ENCODE measurements around the gene UIMC1. TPM values are rescaled to one million over a fixed set of nuclear protein-coding genes. Genes with fewer than 3 reads are reported as not detected.

The UIMC1 gene
- polyA plus RNA-seq, 1 of the 3 experiments (the other 2 are of a cell fraction), result 19.9 TPM

DNA sequence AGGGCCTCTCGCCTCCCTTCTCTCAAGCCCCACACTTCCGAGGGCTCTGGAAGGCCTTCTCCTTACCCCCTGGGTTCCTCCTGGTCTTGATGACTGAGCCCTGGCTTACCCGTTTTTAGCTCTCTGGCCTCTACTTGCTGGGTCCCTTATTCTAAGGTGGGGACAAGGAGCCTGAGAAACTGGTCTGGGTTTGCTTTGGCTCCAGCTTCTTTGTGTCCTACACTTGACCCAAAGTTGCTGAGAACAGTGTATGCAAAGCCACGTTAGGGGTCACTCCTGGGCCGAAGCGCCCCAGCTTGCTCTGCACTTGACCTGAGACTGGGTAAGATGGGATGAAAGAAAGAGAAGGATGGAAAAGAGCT lies 16.7 kb upstream of the UIMC1 start:
- H3F3A ChIP-seq (replicated peaks; ENCODE audit: insufficient read depth), result peaks cover 10% of the 10 kb centered on the region
- no peaks in the 10 kb centered on the region for H4K20me1 ChIP-seq (ENCODE audit: insufficient read depth)
- peaks cover 0 to 5% of the 10 kb centered on the region in 2 experiments; a peak in 1 of 4 replicates for H3K4me1 ChIP-seq (ENCODE audit: control insufficient read depth in 1 of 2, insufficient read depth in 2 of 2, low read depth in 1 of 2, low read length in 1 of 2)
- peak overlapping the region; percentile 94 for H2AFZ ChIP-seq (ENCODE audit: low read depth)
- no peaks in the 10 kb centered on the region for H3K9me2 ChIP-seq
- H3K36me3 ChIP-seq (replicated peaks in 1 of 2; ENCODE audit: control insufficient read depth in 1 of 2, insufficient read depth in 2 of 2, low read length in 1 of 2), result peaks cover 6 to 8% of the 10 kb centered on the region in 2 experiments
- peak overlapping the region; percentile 99 for H3K4me2 ChIP-seq
- H3K27ac ChIP-seq (ENCODE audit: low read depth in 2 of 2, low read length in 1 of 2), result peak overlapping the region; percentile 61 to 80
- no peak for TF ChIP-seq RAD21 (IDR thresholded peaks at IDR 0.05; ENCODE audit: low read length)
- TF ChIP-seq, protein P1, sequence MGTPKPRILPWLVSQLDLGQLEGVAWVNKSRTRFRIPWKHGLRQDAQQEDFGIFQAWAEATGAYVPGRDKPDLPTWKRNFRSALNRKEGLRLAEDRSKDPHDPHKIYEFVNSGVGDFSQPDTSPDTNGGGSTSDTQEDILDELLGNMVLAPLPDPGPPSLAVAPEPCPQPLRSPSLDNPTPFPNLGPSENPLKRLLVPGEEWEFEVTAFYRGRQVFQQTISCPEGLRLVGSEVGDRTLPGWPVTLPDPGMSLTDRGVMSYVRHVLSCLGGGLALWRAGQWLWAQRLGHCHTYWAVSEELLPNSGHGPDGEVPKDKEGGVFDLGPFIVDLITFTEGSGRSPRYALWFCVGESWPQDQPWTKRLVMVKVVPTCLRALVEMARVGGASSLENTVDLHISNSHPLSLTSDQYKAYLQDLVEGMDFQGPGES (IDR thresholded peaks at IDR 0.05; ENCODE audit: low read depth, low read length), result no peak
- no peak for TF ChIP-seq SIN3A (IDR thresholded peaks at IDR 0.05; ENCODE audit: borderline replicate concordance, low read depth, low read length)
- no peak for TF ChIP-seq GABPA (IDR thresholded peaks at IDR 0.05; ENCODE audit: low read depth)
- TF ChIP-seq NFIC (IDR thresholded peaks at IDR 0.05; ENCODE audit: borderline replicate concordance), result no peak
- TF ChIP-seq, protein P2, sequence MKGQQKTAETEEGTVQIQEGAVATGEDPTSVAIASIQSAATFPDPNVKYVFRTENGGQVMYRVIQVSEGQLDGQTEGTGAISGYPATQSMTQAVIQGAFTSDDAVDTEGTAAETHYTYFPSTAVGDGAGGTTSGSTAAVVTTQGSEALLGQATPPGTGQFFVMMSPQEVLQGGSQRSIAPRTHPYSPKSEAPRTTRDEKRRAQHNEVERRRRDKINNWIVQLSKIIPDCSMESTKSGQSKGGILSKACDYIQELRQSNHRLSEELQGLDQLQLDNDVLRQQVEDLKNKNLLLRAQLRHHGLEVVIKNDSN (IDR thresholded peaks at IDR 0.05; ENCODE audit: borderline replicate concordance, low read depth), result no peak
- TF ChIP-seq EP300 (IDR thresholded peaks at IDR 0.05; ENCODE audit: borderline replicate concordance in 1 of 2, low read depth in 1 of 2, low read length in 1 of 2), result no peak
- TF ChIP-seq, protein P3, sequence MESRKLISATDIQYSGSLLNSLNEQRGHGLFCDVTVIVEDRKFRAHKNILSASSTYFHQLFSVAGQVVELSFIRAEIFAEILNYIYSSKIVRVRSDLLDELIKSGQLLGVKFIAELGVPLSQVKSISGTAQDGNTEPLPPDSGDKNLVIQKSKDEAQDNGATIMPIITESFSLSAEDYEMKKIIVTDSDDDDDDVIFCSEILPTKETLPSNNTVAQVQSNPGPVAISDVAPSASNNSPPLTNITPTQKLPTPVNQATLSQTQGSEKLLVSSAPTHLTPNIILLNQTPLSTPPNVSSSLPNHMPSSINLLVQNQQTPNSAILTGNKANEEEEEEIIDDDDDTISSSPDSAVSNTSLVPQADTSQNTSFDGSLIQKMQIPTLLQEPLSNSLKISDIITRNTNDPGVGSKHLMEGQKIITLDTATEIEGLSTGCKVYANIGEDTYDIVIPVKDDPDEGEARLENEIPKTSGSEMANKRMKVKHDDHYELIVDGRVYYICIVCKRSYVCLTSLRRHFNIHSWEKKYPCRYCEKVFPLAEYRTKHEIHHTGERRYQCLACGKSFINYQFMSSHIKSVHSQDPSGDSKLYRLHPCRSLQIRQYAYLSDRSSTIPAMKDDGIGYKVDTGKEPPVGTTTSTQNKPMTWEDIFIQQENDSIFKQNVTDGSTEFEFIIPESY (IDR thresholded peaks at IDR 0.05; ENCODE audit: borderline replicate concordance, low read depth), result no peak
- H3K9me3 ChIP-seq, result no peaks in the 10 kb centered on the region
- WGBS (ENCODE audit: low lambda C conversion rate), result 24% methylated on average over 6 of the region's 6 CpGs
- ChIA-PET CTCF (interaction anchor here (0.8 to 2.1 kb wide), 9 partner anchors 10 to 393 kb away, joined by 3 to 11 read pairs (median 4); partner anchors contain the start of genes EIF4E1B, SNCB and UIMC1), POLR2A (interaction anchor here (0.8 to 1.3 kb wide), 3 partner anchors 17 to 20 kb away, joined by 3 to 4 read pairs (median 3); partner anchors contain the start of gene UIMC1)
- H3K9ac ChIP-seq, result peak overlapping the region; percentile 94
- no peaks in the 10 kb centered on the region for H3K27me3 ChIP-seq (ENCODE audit: insufficient read depth)
- DNase-seq, result peak; percentile 41
- peaks cover 59% of the 10 kb centered on the region for H3K79me2 ChIP-seq (ENCODE audit: insufficient read depth)
- peak overlapping the region; percentile 77 to 94 for H3K4me3 ChIP-seq (ENCODE audit: low read depth in 2 of 2, low read length in 1 of 2)

DNA sequence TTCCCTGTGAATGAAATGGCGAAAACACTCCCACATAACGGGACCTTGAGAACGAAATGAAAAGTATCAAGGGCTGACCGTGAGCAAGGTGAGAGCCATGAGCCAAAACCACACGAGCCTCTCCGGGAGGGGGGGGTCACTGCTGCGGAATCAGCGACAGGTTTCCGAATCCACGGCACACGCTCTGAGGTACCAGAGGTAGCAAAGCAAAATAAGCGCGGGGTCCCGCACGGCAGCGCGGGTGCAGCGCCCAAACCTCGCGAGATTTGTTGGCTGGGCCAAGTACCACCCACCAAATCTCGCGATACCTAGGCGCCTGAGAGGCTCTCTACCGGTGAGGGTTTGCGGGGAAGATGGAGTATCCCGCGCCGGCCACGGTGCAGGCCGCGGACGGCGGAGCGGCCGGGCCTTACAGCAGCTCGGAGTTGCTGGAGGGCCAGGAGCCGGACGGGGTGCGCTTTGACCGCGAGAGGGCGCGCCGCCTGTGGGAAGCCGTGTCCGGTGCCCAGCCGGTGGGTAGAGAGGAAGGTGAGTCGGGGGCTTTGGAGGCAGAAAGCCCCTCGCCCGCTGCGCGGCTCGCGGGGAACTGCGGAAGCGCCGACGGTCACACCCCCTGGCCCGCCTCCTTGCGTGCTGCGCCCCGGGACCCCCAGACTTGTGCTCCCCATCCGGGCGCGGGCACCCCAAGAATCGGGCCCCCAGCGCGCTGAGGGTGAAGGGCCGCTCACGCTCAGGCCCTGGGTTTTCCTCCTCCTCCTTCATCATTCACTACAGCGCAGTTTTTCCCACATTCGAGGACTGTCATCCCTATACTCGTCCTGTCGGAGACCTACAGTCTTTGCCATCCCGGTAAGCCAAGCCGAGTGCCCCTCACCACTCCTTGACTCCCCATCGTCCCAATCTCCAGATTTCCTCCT lies 16.1 kb upstream of the UIMC1 start, which contains the start of gene ZNF346:
Gene ZNF346, plus strand, starts transcription at position 311 of the 917 bp plus-strand sequence. Its CDS starts 43 bp downstream, at position 354.
- Histone ChIP-seq H3K9ac (peak within 1 kb of the TSS; percentile 94), H3K4me3 (ENCODE audit: low read depth in 2 of 2, low read length in 1 of 2) (peak within 1 kb of the TSS; percentile 77 to 94), H3F3A (replicated peaks; ENCODE audit: insufficient read depth) (peaks cover 10% of the 10 kb centered on the region), H3K4me1 (ENCODE audit: control insufficient read depth in 1 of 2, insufficient read depth in 2 of 2, low read depth in 1 of 2, low read length in 1 of 2) (peaks cover 0 to 5% of the 10 kb centered on the region in 2 experiments; a peak in 1 of 4 replicates), H3K9me3 (no peaks in the 10 kb centered on the region), H3K27me3 (ENCODE audit: insufficient read depth) (no peaks in the 10 kb centered on the region), H3K4me2 (peak within 1 kb of the TSS; percentile 99), H3K36me3 (replicated peaks in 1 of 2; ENCODE audit: control insufficient read depth in 1 of 2, insufficient read depth in 2 of 2, low read length in 1 of 2) (peaks cover 6 to 8% of the 10 kb centered on the region in 2 experiments), H3K27ac (ENCODE audit: low read depth in 2 of 2, low read length in 1 of 2) (peak within 1 kb of the TSS; percentile 61 to 80), H3K9me2 (no peaks in the 10 kb centered on the region), H3K79me2 (ENCODE audit: insufficient read depth) (peaks cover 53% of the 10 kb centered on the region), H4K20me1 (ENCODE audit: insufficient read depth) (no peaks in the 10 kb centered on the region), H2AFZ (ENCODE audit: low read depth) (peak within 1 kb of the TSS; percentile 94)
- CTCF ChIA-PET, result interaction anchor here (0.6 to 2.1 kb wide), 13 partner anchors 11 to 392 kb away, joined by 3 to 11 read pairs (median 4); partner anchors contain the start of genes EIF4E1B, SNCB and UIMC1
- DNase-seq, result peak; percentile 97
- POLR2A ChIA-PET, result interaction anchor here (0.8 to 1.3 kb wide), 3 partner anchors 16 to 19 kb away, joined by 3 to 4 read pairs (median 3); partner anchors contain the start of gene UIMC1
- under 1% methylated on average over 31 of the region's 77 CpGs for WGBS (ENCODE audit: low lambda C conversion rate)
- TF ChIP-seq FOXJ3 (CRISPR knock-in tag; IDR thresholded peaks at IDR 0.05) (no peak), EP300 (IDR thresholded peaks at IDR 0.05; ENCODE audit: borderline replicate concordance in 1 of 2, low read depth in 1 of 2, low read length in 1 of 2) (no peak), CHD2 (IDR thresholded peaks at IDR 0.05; ENCODE audit: low read length, partially characterized antibody) (peak; percentile 100), YY1 (IDR thresholded peaks at IDR 0.05; ENCODE audit: low read depth) (peak; percentile 66), TEAD4 (IDR thresholded peaks at IDR 0.05; ENCODE audit: borderline replicate concordance, insufficient read depth) (no peak), SIN3A (IDR thresholded peaks at IDR 0.05; ENCODE audit: borderline replicate concordance, low read depth, low read length) (peak; percentile 93), TAF1 (IDR thresholded peaks at IDR 0.05; ENCODE audit: borderline replicate concordance, low read depth, low read length) (peak; percentile 68), POLR2AphosphoS5 (IDR thresholded peaks at IDR 0.05; ENCODE audit: low read depth, low read length) (peak; percentile 84), MXI1 (IDR thresholded peaks at IDR 0.05; ENCODE audit: low read depth, low read length) (peak; percentile 76)
- TF ChIP-seq, protein P4, sequence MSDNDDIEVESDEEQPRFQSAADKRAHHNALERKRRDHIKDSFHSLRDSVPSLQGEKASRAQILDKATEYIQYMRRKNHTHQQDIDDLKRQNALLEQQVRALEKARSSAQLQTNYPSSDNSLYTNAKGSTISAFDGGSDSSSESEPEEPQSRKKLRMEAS (IDR thresholded peaks at IDR 0.05; ENCODE audit: low read depth), result peak; percentile 73; the same call in 1 of the 2 replicates
- TF ChIP-seq, protein P5, sequence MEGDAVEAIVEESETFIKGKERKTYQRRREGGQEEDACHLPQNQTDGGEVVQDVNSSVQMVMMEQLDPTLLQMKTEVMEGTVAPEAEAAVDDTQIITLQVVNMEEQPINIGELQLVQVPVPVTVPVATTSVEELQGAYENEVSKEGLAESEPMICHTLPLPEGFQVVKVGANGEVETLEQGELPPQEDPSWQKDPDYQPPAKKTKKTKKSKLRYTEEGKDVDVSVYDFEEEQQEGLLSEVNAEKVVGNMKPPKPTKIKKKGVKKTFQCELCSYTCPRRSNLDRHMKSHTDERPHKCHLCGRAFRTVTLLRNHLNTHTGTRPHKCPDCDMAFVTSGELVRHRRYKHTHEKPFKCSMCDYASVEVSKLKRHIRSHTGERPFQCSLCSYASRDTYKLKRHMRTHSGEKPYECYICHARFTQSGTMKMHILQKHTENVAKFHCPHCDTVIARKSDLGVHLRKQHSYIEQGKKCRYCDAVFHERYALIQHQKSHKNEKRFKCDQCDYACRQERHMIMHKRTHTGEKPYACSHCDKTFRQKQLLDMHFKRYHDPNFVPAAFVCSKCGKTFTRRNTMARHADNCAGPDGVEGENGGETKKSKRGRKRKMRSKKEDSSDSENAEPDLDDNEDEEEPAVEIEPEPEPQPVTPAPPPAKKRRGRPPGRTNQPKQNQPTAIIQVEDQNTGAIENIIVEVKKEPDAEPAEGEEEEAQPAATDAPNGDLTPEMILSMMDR (IDR thresholded peaks at IDR 0.05), result peak; percentile 55
